ENCODE measurements around the gene PARD3B.
A peak's percentile ranks its signal among the peaks of the same experiment; 100 is the strongest.

Gene PARD3B

GRCh38 chr2:204853905-204854304 is 308.6 kb downstream of the PARD3B start:
- no peak for DNase-seq

- no peak for DNase-seq
These were observed 315.0 kb downstream of the PARD3B start for GRCh38 chr2:204860274-204860673.

GRCh38 chr2:204862809-204863208 is 317.5 kb downstream of the PARD3B start:
- DNase-seq = no peak

GRCh38 chr2:204863336-204863735 is 318.1 kb downstream of the PARD3B start:
- no peak for DNase-seq

GRCh38 chr2:204869132-204869823 is 324.0 kb downstream of the PARD3B start:
- no peak for DNase-seq

GRCh38 chr2:204870053-204870452 is 324.8 kb downstream of the PARD3B start:
- no peak for DNase-seq

GRCh38 chr2:204871231-204871953 is 326.1 kb downstream of the PARD3B start:
- DNase-seq = peak; percentile 30

- no peak for DNase-seq
These were observed 331.0 kb downstream of the PARD3B start for GRCh38 chr2:204876311-204876710.

GRCh38 chr2:204877691-204878090 is 332.4 kb downstream of the PARD3B start:
- DNase-seq = no peak

GRCh38 chr2:204880928-204881327 is 335.7 kb downstream of the PARD3B start:
- no peak for DNase-seq

- no peak for DNase-seq
These were observed 336.4 kb downstream of the PARD3B start for GRCh38 chr2:204881655-204882054.

GRCh38 chr2:204885747-204886146 is 340.5 kb downstream of the PARD3B start:
- no peak for DNase-seq

GRCh38 chr2:204886713-204887112 is 341.4 kb downstream of the PARD3B start:
- no peak for DNase-seq

GRCh38 chr2:204888222-204888621 is 342.9 kb downstream of the PARD3B start:
- DNase-seq = no peak

- no peak for DNase-seq
These were observed 345.4 kb downstream of the PARD3B start for GRCh38 chr2:204890680-204891079.

GRCh38 chr2:204891739-204892138 is 346.5 kb downstream of the PARD3B start:
- DNase-seq = no peak

GRCh38 chr2:204892506-204893255 is 347.4 kb downstream of the PARD3B start:
- no peak for DNase-seq

GRCh38 chr2:204896146-204896545 is 350.9 kb downstream of the PARD3B start:
- DNase-seq = no peak

- no peak for DNase-seq
These were observed 352.3 kb downstream of the PARD3B start for GRCh38 chr2:204897561-204897960.

GRCh38 chr2:204898928-204899640 is 353.8 kb downstream of the PARD3B start:
- no peak for DNase-seq

GRCh38 chr2:204899983-204900382 is 354.7 kb downstream of the PARD3B start:
- no peak for DNase-seq

- DNase-seq = peak; percentile 54
These were observed 355.2 kb downstream of the PARD3B start for GRCh38 chr2:204900487-204900886.

- DNase-seq = peak; percentile 48
These were observed 355.6 kb downstream of the PARD3B start for GRCh38 chr2:204900910-204901309.
